Measurements from ENCODE around the gene EML4.

GRCh38 chr2:42196070-42196402 is 26.9 kb downstream of the EML4 start:
- TF ChIP-seq JUND (IDR thresholded peaks at IDR 0.05) (no peak), SIN3A (IDR thresholded peaks at IDR 0.05; ENCODE audit: borderline replicate concordance, low read depth, low read length) (no peak), EZH2phosphoT487 (IDR thresholded peaks at IDR 0.05; ENCODE audit: borderline replicate concordance, low read depth) (no peak), USF2 (IDR thresholded peaks at IDR 0.05; ENCODE audit: borderline replicate concordance, low read depth, low read length) (no peak), CTCF (IDR thresholded peaks at IDR 0.05) (no peak), GABPA (IDR thresholded peaks at IDR 0.05; ENCODE audit: low read depth) (no peak), EP300 (IDR thresholded peaks at IDR 0.05; ENCODE audit: borderline replicate concordance in 1 of 2, low read depth in 1 of 2, low read length in 1 of 2) (no peak), POLR2AphosphoS5 (IDR thresholded peaks at IDR 0.05; ENCODE audit: low read depth, low read length) (no peak)

All from SK-N-SH (cell line).